Transverse colon (tissue), 3 donors: ENCODE measurements around the gene DCUN1D3.

Source experiments
- CTCF ChIP-seq, 5 experiments: fragments of 200-600 bp in 3 of 5; fragments of 450-650 bp in 2 of 5; sonication (generic) in 3 of 5; IDR thresholded peaks; 1 replicate in 2 of 5; 2 replicates in 3 of 5; pipeline ENCODE4 v1.5.1; 2016 to 2017; ENCODE audit warnings: antibody characterized with exemption in 5 of 5, inconsistent platforms in 3 of 5, mild to moderate bottlenecking in 2 of 5, moderate library complexity in 1 of 5
- POLR2A ChIP-seq: fragments of 450-650 bp; IDR thresholded peaks from one replicate; pipeline ENCODE4 v1.6.1; 2016; ENCODE audit warnings: antibody characterized with exemption, mild to moderate bottlenecking, moderate library complexity

- TF ChIP-seq CTCF (IDR thresholded peaks at IDR 0.05), result no peak
- no peak for TF ChIP-seq POLR2A
These were observed 28.0 kb downstream of the DCUN1D3 start for GRCh38 chr16:20871941-20872815.
